GM18526 (cell line): ENCODE measurements around the gene NFIA.

Source experiments
- POLR2A ChIP-seq: IDR thresholded peaks from 3 replicates; pipeline ENCODE4 v1.6.1; 2011; ENCODE audit not compliant: insufficient read length; ENCODE audit errors: extremely low read depth

Gene NFIA

DNA sequence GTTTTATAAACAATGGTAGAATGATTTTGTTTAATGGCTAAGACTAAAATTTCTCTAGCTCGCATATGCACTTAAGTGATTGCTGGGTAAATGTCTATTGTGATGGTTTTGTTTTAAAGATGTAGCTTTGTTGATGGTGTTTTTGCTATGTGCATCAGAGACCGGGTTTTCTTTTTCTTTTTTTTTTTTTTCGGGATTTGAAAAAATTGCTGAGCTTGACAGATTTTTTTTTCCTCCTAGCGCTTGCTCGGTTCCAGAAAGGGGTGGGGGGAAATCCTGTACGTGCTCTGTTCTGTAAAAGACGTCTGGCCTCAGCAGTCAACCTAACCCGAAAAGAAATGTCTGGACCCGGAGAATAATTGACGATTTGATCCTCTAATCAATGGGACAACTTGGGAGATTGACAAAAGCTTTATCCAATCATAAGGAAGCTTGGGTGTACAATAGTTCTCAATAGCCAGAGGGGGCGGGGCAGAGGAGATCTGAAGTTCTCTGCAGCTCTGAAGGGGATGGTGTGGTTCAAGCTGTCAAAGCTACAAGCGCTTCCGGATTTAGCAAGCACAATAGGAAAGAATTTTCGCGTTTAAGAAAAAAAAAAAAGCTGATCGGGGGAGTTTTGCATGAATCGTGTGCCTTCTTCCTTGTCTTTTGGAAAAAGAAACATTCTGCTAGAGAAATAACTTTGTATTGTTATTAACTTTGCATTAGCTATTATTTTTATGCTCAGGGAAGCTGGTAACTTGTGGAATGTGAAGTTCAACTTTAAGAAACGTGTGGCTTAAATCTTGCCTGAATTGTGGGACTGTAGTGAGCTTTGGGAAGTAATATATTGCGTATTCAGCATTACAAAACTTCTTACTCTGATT lies 4.5 kb upstream of the NFIA start:
- no peak for TF ChIP-seq POLR2A

DNA sequence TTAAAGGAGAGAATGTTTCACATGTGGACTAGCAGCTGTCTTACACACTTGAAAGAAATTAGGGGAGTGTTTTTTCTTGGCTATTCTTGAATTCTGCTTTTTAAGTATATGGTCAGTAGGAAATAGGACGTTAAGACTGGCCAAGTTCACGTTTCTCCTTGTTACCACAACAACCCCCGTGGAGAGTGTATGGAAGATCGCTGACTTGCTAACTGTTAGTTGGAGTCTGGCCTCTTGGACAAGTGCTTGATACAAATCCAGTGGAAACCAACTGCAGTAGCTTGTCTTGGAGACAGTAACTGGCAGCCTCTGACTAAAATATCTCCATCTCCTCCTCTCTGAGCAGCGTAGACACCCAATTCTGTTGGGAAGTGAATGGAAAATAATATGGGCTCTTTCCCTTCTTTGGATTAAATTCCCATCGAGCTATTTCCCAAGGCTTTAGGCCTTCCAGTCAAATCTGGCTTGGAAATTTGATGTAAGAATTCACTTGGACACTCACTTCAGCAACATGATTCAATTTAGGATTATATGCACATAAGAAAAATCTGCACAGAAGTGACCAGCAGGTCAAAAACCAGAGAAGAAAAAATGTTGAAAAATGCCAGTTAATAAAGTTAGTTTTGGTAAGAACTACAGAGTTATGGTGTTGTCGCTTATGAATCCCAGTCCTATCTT lies 3.6 kb upstream of the NFIA start:
- TF ChIP-seq POLR2A = no peak

DNA sequence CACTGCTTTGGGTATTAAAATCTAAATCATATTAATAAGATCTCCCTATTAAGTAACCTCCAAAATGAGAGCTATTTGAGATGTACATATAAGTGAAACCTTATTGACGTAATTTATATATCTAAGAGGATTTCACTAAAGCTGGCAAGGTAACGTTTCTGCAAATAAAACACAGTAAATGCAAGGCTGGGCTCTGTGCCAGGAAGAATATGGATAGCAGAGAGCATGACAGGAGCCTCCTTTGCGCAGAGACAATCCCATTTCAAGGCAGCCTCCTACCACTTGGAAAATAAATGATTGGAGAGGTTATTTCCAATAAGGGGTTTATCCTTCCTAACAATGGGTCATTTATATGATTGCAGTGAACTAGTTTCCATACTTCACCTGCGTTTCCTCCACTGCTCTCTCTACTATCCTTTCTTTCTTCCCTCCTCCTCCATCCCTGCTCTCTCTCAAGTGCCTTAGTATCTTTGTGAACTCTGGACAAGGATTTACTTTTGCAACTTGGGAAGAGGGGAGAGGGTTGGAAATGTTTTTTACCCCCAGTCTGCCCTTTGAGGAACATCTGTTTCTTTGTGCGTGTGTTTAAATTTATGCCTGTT lies 3.0 kb upstream of the NFIA start:
- no peak for TF ChIP-seq POLR2A

DNA sequence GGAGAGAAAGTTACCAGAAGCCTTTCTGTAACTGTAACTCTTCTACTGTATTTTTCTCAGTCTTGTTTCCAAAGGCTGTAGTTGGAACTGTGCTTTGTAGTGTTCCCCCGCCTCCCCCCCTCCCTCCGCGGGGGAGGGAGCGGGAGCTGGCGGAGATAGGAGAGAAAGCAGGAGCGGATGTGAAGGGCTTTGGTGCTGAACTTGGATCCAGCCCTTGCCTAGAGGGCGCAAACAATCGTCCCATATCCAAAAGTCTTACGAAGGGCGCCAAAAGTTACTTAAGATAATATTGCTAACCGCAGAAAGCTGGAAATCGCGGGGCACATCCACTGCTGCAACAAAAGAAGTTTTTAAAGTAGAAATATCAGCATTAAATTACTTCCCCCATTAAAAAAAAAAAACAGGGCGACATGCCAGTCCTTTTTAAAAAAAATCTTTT lies 2.4 kb upstream of the NFIA start:
- no peak for TF ChIP-seq POLR2A

DNA sequence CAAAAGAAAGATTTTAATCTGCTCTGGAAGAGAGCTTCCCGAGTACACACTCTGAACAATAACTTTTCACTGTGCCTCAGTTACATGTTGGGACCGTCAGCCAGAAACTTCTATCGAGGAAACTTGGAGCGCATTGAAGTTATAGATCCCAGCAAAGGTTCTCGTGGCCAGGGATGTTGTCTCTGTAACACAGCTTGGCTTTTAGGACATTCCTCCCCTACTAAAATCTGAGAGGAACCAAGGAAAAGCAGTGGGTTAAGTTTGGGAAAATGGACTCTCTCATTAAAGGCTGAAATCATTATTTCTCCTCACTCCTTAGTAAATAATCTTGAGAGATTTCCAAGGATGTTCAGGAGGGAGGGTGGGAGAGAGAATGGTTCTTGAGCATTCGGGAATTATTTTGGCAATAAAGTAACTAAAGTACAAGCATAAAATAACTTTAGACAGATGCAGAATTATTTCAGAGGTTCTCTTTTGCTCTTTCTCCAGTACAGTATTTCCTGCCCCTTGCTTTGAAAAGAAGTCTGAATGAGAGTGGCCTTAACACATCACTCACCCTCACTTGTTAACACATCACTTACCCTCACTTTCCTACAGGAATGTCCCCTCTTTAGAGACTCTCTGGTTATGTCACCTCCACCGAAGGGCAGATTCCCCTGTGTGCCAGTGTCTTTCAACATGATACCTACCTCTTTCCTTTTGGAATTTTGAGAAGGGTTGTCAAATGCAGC lies 1.8 kb upstream of the NFIA start:
- no peak for TF ChIP-seq POLR2A

DNA sequence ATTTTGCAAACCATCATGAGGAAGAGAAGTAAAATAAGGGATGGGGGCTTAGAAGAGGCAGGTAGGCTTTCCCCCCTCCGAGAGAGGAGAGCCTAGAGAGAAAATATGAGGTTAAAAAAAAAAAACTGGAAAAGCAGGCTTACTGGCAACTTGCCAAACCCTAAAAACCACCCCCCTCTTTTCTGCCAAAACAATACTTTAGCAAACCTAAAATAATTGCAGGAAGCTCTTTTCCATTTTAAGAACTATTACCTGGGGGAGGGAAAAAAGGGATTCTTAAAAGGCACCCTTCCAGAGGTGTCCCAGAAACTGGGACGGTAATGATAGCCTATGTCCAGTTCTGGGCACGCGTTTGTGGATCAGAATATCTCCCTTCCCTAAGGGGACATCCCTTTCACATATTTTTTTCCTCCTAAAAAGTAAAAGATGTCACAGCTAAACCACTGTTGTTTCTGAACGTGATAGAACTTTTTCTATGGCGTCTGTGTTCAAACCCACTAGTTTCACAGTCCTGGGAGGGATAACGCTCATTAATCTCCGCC lies 1.1 kb upstream of the NFIA start:
- TF ChIP-seq POLR2A = no peak

DNA sequence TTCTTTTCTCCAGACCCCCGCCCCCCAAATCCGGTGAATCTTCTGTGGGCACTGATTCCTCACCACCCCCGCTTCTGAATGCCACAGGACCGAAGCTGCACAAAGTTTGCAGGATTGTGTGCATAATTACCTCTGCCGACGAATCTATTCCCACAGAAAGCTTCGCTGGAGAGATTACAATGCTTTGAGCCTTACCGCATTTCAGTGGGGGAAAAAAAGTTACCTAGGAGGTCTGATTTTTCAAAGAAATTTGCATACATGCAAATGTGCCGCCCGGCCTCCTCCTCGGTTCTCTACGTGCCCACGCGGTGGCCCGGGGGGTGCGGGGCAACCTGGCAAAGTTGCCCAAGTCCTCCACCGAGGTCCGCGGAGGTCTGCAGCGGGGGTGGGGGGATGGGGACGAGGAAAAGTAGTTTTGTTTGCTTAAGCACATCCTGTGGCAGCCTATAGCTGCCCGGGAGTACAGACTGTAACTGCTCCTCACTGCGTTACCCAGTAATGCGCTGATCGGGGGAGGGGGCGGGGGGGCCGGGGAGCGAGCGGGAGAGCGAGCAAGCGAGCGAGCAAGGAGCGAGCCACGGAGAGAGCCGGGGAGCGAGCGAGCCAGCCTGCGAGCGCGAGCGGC lies 563 bp upstream of the NFIA start:
- TF ChIP-seq POLR2A = no peak

DNA sequence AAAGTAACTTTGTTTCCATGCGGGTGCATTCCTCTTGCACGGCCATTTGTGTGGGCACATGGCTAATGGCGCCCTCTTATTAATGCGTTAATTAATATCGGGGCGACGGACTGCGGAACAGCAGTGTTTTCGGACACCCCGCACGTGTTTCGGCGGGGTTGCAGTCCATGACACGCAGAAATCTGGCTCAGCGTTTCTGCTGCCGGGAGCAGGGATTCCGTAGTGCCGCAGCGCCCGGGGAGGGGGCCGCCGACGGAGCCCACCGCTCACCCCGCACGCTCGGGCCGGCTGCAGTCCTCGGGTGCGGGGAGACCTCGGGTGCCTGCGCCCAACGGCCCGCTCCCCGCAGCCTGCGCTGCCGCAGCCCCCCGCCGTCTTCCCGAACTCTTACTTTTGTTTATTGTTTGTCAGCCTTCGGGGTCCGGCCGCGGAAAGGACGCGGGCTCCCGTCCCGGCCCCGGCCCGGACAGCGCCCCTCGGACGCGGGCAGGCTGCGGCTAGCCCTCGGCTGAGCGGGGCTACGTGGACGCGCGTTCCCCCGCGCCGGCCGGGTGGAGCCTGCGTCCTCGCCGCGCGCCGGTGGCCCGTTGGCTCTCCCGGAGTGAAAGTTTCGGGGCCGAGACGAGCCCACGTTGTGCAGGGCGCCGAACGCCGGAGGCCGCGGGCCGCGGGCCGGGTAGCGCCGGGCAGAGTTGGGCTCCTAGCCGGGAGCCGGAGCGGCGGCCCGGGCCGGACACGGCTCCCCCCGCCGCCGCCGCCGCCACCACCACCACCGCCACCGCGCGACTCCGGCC lies 849 bp downstream of the NFIA start:
- TF ChIP-seq POLR2A = no peak

DNA sequence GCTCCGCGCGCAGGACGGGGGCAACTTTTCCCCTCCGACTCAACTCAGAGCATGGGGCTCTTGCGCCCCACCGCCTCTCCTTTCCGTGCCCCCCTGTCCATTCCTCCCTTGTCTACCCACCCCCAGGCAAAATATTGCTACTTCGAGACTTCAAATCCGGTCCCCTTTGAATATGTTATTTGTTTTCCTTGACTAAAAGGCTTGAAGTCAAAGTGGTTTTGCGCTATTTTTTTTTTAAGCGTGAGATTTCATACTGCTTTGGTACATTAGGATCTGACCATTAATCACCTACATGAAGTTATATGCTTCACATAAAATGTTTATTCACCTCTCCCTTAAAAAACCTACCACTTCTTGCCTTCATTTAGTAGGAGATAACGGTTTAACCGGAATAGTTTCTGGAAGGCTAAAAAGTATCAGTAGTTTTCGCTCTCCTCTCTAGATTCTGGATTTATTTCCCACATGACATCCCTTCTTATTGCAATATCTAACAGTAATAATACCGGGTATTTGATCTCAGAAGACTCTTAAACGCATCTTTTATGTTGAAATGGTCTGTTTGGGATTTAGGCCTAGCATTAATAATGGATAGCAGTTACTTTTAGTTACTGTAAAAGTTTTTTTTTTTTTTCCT lies 1.6 kb downstream of the NFIA start:
- TF ChIP-seq POLR2A = no peak

DNA sequence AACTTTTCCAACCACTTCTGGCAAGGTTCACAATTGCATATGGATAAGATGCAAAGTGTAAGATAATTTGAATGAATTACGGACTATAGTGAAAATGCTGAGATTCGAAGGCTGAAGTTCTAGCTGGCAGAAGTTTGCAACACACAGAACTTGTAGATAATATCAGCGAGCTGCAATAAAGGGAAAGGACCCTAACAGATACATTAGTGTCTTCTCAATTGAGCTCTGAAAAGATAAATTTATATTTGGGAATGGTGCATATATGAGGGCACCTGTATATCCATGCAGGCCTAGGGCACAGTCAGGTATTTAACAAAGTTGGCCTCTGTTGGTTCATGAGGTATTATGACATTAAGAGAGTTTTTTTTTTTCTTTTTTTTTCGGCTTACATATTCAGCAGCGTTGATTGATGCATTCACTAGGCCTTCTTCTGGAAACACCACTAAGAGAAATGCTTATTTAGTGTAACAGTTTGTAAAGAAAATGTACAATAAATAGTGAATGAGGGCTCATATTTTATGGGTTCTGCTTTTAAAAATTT lies 2.2 kb downstream of the NFIA start:
- TF ChIP-seq POLR2A = no peak

DNA sequence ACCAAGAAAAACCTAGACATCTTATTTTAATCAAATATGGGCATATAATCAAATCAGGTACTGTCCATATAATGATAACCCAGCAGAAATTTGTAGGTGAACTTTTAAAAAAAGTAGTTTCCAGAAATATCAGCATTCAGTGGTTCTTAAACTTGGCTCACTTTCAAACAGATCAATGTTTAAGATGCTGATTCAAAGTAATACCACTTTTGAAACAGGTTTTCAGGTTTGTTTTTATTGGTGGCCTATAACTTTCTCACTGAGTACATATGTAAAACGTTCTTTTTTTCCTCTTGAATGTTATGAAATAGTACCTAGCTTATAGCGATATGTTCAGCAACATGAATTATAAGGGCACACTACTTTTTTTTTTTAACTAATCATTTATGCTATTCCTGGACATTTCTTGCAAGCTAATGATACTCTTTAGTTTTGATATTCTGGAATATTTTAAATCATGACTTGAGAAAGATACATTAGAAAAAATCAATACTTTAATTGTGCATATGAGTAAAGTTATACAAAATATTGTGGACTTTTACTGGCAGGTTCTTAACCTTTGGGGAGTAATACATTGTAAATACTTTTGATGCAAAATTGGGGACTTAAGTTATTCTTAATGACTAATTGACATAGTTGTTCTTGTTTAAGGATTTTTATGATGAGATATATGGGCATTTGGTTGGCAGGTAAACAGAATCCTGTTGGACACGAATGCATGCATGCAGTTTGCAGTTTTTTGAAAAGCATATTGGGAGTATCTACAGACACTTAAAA lies 3.0 kb downstream of the NFIA start:
- TF ChIP-seq POLR2A = no peak

DNA sequence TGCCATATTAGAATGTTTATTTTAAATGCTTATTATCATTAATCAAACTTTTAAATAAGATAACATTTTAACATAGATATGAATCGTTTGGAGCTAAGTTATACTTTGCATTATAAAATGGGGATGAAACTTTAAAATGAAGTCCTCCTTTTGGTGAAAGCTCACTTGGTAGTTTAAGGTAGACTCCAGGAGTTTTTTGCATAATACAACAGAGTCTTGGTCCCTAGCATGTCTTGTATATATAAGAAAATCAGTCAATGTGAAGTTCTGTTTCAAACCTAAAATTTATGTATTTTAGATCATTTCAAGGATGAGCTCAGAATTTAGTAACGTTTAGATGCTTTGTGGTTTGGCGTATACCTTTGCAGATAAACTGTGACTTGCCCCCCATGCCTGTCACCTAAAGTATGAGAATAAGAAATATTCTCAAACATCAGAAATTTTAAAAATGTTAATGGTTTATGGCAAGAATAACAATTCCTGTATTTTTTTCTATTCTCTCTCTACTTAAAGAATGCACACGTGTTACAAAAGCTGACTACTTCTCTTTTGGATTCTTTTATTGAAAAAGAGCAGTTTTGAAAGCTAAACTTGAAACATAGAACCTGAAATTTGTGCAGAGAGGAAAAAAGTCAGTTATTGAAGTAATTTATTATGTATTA lies 3.8 kb downstream of the NFIA start:
- no peak for TF ChIP-seq POLR2A

DNA sequence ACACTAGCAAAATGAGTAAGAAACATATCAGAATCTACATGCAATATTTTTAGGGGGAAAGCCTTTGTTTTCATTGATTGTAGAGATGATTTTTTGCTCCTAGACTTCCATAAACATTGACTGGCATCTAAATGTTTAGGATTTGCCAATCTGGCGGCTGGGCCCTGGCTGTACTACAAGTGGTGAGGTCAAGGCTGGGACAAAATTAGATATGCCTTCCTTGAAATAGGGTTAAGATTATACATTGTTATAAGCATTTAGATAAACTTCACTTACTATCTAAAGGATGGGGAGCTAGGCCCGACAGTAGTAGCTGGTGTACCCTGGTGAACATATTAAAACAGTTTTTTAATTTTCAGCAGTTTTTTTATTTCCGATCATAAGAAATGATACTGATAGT lies 5.2 kb downstream of the NFIA start:
- no peak for TF ChIP-seq POLR2A
